Suprapubic skin (tissue), 4 donors: ENCODE data around the gene CIBAR2.

Experiments used
- EP300 ChIP-seq: sonication (generic); formaldehyde crosslinking; IDR thresholded peaks from one replicate; pipeline ENCODE4 v1.6.1; 2017; ENCODE audit warnings: antibody characterized with exemption
- POLR2A ChIP-seq, 2 donors: fragments of 450-650 bp; IDR thresholded peaks; one replicate each; pipeline ENCODE4 v1.6.1; 2017; ENCODE audit warnings: antibody characterized with exemption in 2 of 2, mild to moderate bottlenecking in 2 of 2, moderate library complexity in 2 of 2
- POLR2AphosphoS5 ChIP-seq, 3 donors: sonication (generic); formaldehyde crosslinking; IDR thresholded peaks; one replicate each; pipeline ENCODE4 v1.6.1; 2017; ENCODE audit warnings: antibody characterized with exemption in 3 of 3
- TF ChIP-seq, protein P1 (sequence below), 2 donors: fragments of 200-600 bp in 1 of 2; fragments of 450-650 bp in 1 of 2; sonication (generic) in 1 of 2; IDR thresholded peaks; one replicate each; pipeline ENCODE4 v1.5.1; 2016 to 2019; ENCODE audit warnings: antibody characterized with exemption in 2 of 2, mild to moderate bottlenecking in 1 of 2, moderate library complexity in 1 of 2

DNA sequence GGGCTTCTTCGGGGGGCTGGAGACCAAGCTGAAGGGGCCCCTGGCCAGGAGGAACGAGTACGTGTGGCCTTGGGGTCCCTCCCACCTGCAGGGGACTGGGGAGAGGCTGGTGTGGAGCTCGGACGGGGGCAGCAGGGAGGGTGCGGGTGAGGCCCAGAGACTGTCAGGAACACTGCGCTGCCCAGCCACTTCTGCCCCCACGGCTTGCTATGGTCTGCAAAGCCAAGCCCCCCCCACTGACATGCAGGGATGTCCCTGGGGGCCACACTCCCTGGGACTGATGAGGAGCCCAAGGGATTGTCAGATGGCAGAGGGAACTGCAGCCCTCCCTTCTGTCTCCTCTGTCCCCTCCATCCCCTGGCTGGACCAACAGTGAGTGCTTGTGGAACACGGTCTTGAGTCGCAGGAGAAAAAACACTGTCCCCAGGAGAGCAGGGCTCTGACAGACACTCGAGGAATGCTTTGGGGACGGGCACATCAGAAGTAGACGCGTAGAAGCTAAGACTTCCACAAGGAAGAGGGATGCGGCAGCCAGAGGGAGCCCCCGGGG is 34.6 kb downstream of the CIBAR2 start:
- TF ChIP-seq, protein P1, sequence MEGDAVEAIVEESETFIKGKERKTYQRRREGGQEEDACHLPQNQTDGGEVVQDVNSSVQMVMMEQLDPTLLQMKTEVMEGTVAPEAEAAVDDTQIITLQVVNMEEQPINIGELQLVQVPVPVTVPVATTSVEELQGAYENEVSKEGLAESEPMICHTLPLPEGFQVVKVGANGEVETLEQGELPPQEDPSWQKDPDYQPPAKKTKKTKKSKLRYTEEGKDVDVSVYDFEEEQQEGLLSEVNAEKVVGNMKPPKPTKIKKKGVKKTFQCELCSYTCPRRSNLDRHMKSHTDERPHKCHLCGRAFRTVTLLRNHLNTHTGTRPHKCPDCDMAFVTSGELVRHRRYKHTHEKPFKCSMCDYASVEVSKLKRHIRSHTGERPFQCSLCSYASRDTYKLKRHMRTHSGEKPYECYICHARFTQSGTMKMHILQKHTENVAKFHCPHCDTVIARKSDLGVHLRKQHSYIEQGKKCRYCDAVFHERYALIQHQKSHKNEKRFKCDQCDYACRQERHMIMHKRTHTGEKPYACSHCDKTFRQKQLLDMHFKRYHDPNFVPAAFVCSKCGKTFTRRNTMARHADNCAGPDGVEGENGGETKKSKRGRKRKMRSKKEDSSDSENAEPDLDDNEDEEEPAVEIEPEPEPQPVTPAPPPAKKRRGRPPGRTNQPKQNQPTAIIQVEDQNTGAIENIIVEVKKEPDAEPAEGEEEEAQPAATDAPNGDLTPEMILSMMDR (IDR thresholded peaks at IDR 0.05): no peak
- TF ChIP-seq EP300 (no peak), POLR2A (IDR thresholded peaks at IDR 0.05) (no peak), POLR2AphosphoS5 (IDR thresholded peaks at IDR 0.05) (no peak)
